ENCODE data around the gene CPEB4. TPM values are rescaled to one million over a fixed set of nuclear protein-coding genes. Genes with fewer than 3 reads are reported as not detected.

Gene CPEB4
- total RNA-seq, 2 experiments from 2014 or later: 11.4 to 11.9 TPM

GRCh38 chr5:173944511-173944910 is 56.4 kb downstream of the CPEB4 start:
- intact Hi-C loops (cut with micrococcal nuclease): no loop called here
- no peak overlapping the region for H3K27ac Mint-ChIP-seq
- no peak for DNase-seq
- no peaks in the 10 kb centered on the region for H3K27me3 Mint-ChIP-seq
- H3K4me1 Mint-ChIP-seq (ENCODE audit: low read depth): no peaks in the 10 kb centered on the region
- no peak overlapping the region for H3K4me3 Mint-ChIP-seq
- ChIA-PET POLR2A (no interaction called here), CTCF (no interaction called here)
- H3K36me3 Mint-ChIP-seq: peaks cover 8% of the 10 kb centered on the region
- H3K9me3 Mint-ChIP-seq: no peaks in the 10 kb centered on the region

- Mint-ChIP-seq H3K4me1 (ENCODE audit: low read depth) (no peaks in the 10 kb centered on the region), H3K4me3 (no peak overlapping the region), H3K9me3 (no peaks in the 10 kb centered on the region), H3K27me3 (no peaks in the 10 kb centered on the region), H3K27ac (no peak overlapping the region), H3K36me3 (peaks cover 12% of the 10 kb centered on the region)
- ChIA-PET CTCF (no interaction called here), POLR2A (no interaction called here)
- intact Hi-C loops (cut with micrococcal nuclease): no loop called here
- no peak for DNase-seq
These were observed 57.0 kb downstream of the CPEB4 start for GRCh38 chr5:173945160-173945559.

GRCh38 chr5:173946323-173946722 is 58.2 kb downstream of the CPEB4 start:
- no peaks in the 10 kb centered on the region for H3K9me3 Mint-ChIP-seq
- H3K27me3 Mint-ChIP-seq: no peaks in the 10 kb centered on the region
- H3K4me3 Mint-ChIP-seq: no peak overlapping the region
- no peak overlapping the region for H3K27ac Mint-ChIP-seq
- no peak for DNase-seq
- intact Hi-C loops (cut with micrococcal nuclease): no loop called here
- peaks cover 13% of the 10 kb centered on the region for H3K36me3 Mint-ChIP-seq
- H3K4me1 Mint-ChIP-seq (ENCODE audit: low read depth): no peaks in the 10 kb centered on the region
- ChIA-PET POLR2A (no interaction called here), CTCF (interaction anchor here (0.9 to 1.0 kb wide), 2 partner anchors 21 to 331 kb away, joined by 3 read pairs; no protein-coding TSS in a partner anchor)

GRCh38 chr5:173950829-173951228 is 62.7 kb downstream of the CPEB4 start:
- intact Hi-C loops (cut with micrococcal nuclease): no loop called here
- DNase-seq: no peak
- POLR2A ChIA-PET: no interaction called here
- Mint-ChIP-seq H3K4me1 (ENCODE audit: low read depth) (no peaks in the 10 kb centered on the region), H3K4me3 (no peak overlapping the region), H3K9me3 (no peaks in the 10 kb centered on the region), H3K27me3 (no peaks in the 10 kb centered on the region), H3K27ac (no peak overlapping the region), H3K36me3 (peaks cover 34% of the 10 kb centered on the region)
- CTCF ChIA-PET: no interaction called here

GRCh38 chr5:173953528-173954090 is 65.5 kb downstream of the CPEB4 start:
- Mint-ChIP-seq H3K9me3 (no peaks in the 10 kb centered on the region), H3K4me3 (no peak overlapping the region), H3K4me1 (ENCODE audit: low read depth) (no peaks in the 10 kb centered on the region), H3K27ac (no peak overlapping the region), H3K27me3 (no peaks in the 10 kb centered on the region), H3K36me3 (peaks cover 28% of the 10 kb centered on the region)
- intact Hi-C loops (cut with micrococcal nuclease): no loop called here
- ChIA-PET POLR2A (no interaction called here), CTCF (no interaction called here)
- DNase-seq: no peak

GRCh38 chr5:173954671-173955521 is 66.7 kb downstream of the CPEB4 start:
- no peak for DNase-seq
- Mint-ChIP-seq H3K9me3 (no peaks in the 10 kb centered on the region), H3K4me1 (ENCODE audit: low read depth) (no peaks in the 10 kb centered on the region), H3K27me3 (no peaks in the 10 kb centered on the region), H3K4me3 (no peak overlapping the region), H3K36me3 (peaks cover 26% of the 10 kb centered on the region), H3K27ac (no peak overlapping the region)
- ChIA-PET CTCF (no interaction called here), POLR2A (no interaction called here)
- intact Hi-C loops (cut with micrococcal nuclease): no loop called here

GRCh38 chr5:173960986-173961385 is 72.8 kb downstream of the CPEB4 start:
- ChIA-PET CTCF (no interaction called here), POLR2A (no interaction called here)
- Mint-ChIP-seq H3K27me3 (no peaks in the 10 kb centered on the region), H3K36me3 (peaks cover 2% of the 10 kb centered on the region), H3K4me3 (no peak overlapping the region), H3K27ac (no peak overlapping the region), H3K4me1 (ENCODE audit: low read depth) (peaks cover 16% of the 10 kb centered on the region), H3K9me3 (no peaks in the 10 kb centered on the region)
- intact Hi-C loops (cut with micrococcal nuclease): no loop called here
- no peak for DNase-seq

- POLR2A ChIA-PET: no interaction called here
- H3K4me1 Mint-ChIP-seq (ENCODE audit: low read depth): peaks cover 16% of the 10 kb centered on the region
- H3K9me3 Mint-ChIP-seq: no peaks in the 10 kb centered on the region
- intact Hi-C loops (cut with micrococcal nuclease): no loop called here
- H3K36me3 Mint-ChIP-seq: peaks cover 1% of the 10 kb centered on the region
- CTCF ChIA-PET: interaction anchor here (3.1 kb wide), 1 partner anchor 11 kb away, joined by 22 read pairs; no protein-coding TSS in a partner anchor
- H3K4me3 Mint-ChIP-seq: no peak overlapping the region
- no peaks in the 10 kb centered on the region for H3K27me3 Mint-ChIP-seq
- H3K27ac Mint-ChIP-seq: no peak overlapping the region
- no peak for DNase-seq
These were observed 73.3 kb downstream of the CPEB4 start for GRCh38 chr5:173961418-173961817.

GRCh38 chr5:173962436-173962972 is 74.4 kb downstream of the CPEB4 start:
- POLR2A ChIA-PET: interaction anchor here (0.6 kb wide), 1 partner anchor 431 kb away, joined by 3 read pairs; no protein-coding TSS in a partner anchor
- intact Hi-C loops (cut with micrococcal nuclease): no loop called here
- Mint-ChIP-seq H3K9me3 (no peaks in the 10 kb centered on the region), H3K4me1 (ENCODE audit: low read depth) (peaks cover 16% of the 10 kb centered on the region), H3K4me3 (no peak overlapping the region), H3K36me3 (no peaks in the 10 kb centered on the region), H3K27ac (no peak overlapping the region), H3K27me3 (no peaks in the 10 kb centered on the region)
- DNase-seq: no peak
- CTCF ChIA-PET: interaction anchor here (0.8 to 3.1 kb wide), 4 partner anchors 8 to 389 kb away, joined by 3 to 22 read pairs (median 3); no protein-coding TSS in a partner anchor

- intact Hi-C loops (cut with micrococcal nuclease): no loop called here
- no peaks in the 10 kb centered on the region for H3K27me3 Mint-ChIP-seq
- H3K9me3 Mint-ChIP-seq: no peaks in the 10 kb centered on the region
- no peak overlapping the region for H3K27ac Mint-ChIP-seq
- POLR2A ChIA-PET: interaction anchor here (0.6 kb wide), 1 partner anchor 244 kb away, joined by 4 read pairs; no protein-coding TSS in a partner anchor
- no peak for DNase-seq
- H3K4me3 Mint-ChIP-seq: no peak overlapping the region
- H3K4me1 Mint-ChIP-seq (ENCODE audit: low read depth): peaks cover 16% of the 10 kb centered on the region
- CTCF ChIA-PET: interaction anchor here (0.5 to 3.1 kb wide), 5 partner anchors 7 to 390 kb away, joined by 3 to 22 read pairs (median 3); no protein-coding TSS in a partner anchor
- H3K36me3 Mint-ChIP-seq: no peaks in the 10 kb centered on the region
These were observed 75.2 kb downstream of the CPEB4 start for GRCh38 chr5:173963182-173963838.

GRCh38 chr5:173963867-173964441 is 75.8 kb downstream of the CPEB4 start:
- intact Hi-C loops (cut with micrococcal nuclease): no loop called here
- ChIA-PET CTCF (interaction anchor here (3.1 kb wide), 1 partner anchor 9 kb away, joined by 22 read pairs; no protein-coding TSS in a partner anchor), POLR2A (interaction anchor here (0.6 kb wide), 1 partner anchor 244 kb away, joined by 4 read pairs; no protein-coding TSS in a partner anchor)
- DNase-seq: no peak
- Mint-ChIP-seq H3K27me3 (no peaks in the 10 kb centered on the region), H3K4me1 (ENCODE audit: low read depth) (peaks cover 16% of the 10 kb centered on the region), H3K36me3 (no peaks in the 10 kb centered on the region), H3K9me3 (no peaks in the 10 kb centered on the region), H3K27ac (no peak overlapping the region), H3K4me3 (no peak overlapping the region)

- Mint-ChIP-seq H3K27me3 (no peaks in the 10 kb centered on the region), H3K27ac (no peak overlapping the region), H3K9me3 (no peaks in the 10 kb centered on the region), H3K36me3 (no peaks in the 10 kb centered on the region), H3K4me3 (no peak overlapping the region), H3K4me1 (ENCODE audit: low read depth) (peaks cover 16% of the 10 kb centered on the region)
- POLR2A ChIA-PET: no interaction called here
- CTCF ChIA-PET: interaction anchor here (3.1 kb wide), 1 partner anchor 8 kb away, joined by 22 read pairs; no protein-coding TSS in a partner anchor
- no peak for DNase-seq
- intact Hi-C loops (cut with micrococcal nuclease): no loop called here
These were observed 76.4 kb downstream of the CPEB4 start for GRCh38 chr5:173964506-173964905.
